ENCODE data around the gene LRRTM3.

DNA sequence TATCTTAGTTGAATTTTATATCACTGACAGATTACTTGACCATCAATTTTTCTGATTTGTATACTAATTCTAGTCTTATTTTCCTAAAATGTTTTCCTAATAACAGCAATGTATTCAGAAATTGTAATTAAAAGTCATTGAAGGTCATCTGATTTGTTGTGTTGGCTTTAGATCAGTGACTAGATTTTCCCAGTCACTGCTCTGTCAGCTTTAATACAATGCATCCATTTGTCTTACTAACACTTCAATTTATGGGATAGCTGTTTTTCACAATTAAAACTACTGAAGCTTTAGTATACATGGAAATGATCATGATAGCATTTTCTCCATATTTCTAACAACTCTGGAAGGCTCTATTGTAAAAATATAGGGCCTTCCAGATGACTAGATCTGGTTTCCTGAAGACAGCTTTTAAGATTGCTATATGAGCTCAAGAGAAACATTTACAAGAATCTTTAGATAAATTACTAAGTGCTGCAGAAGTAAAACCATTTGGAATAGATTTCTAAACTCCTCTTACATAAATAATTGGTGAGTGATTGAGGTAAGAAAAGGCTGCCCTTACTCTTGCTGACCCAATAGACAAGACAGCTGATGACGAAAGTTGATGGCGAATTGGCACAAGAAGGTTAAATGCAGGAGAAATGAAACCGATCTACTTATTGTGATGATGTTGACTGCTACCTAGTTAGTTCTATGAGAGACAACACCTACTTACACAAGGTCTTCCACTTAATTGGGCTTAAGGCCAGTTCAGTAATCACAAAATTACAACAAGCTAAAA, 74.1 kb downstream of the LRRTM3 start:
- no peak for TF ChIP-seq EZH2 (IDR thresholded peaks at IDR 0.05; ENCODE audit: borderline replicate concordance, low read depth, low read length, severe bottlenecking)
- TF ChIP-seq, protein P1, sequence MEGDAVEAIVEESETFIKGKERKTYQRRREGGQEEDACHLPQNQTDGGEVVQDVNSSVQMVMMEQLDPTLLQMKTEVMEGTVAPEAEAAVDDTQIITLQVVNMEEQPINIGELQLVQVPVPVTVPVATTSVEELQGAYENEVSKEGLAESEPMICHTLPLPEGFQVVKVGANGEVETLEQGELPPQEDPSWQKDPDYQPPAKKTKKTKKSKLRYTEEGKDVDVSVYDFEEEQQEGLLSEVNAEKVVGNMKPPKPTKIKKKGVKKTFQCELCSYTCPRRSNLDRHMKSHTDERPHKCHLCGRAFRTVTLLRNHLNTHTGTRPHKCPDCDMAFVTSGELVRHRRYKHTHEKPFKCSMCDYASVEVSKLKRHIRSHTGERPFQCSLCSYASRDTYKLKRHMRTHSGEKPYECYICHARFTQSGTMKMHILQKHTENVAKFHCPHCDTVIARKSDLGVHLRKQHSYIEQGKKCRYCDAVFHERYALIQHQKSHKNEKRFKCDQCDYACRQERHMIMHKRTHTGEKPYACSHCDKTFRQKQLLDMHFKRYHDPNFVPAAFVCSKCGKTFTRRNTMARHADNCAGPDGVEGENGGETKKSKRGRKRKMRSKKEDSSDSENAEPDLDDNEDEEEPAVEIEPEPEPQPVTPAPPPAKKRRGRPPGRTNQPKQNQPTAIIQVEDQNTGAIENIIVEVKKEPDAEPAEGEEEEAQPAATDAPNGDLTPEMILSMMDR (IDR thresholded peaks at IDR 0.05; ENCODE audit: borderline replicate concordance, extremely low read depth, low read length, poor library complexity, severe bottlenecking) = no peak

Measured in DND-41 (cell line).